Brain microvascular endothelial cell (primary cell): Measurements from ENCODE around the gene MRPS18A.

Experiments used
- DNase-seq: peaks from one replicate; pipeline ENCODE4 v3.0.0-alpha.2; 2020
- H3K27ac ChIP-seq: fragments of 250-450 bp; sonication (Bioruptor Pico); 2 replicates; pipeline ENCODE4 v1.5.1; 2020; ENCODE audit warnings: mild to moderate bottlenecking, moderate library complexity
- H3K27me3 ChIP-seq: fragments of 250-450 bp; sonication (Bioruptor Pico); replicated peaks from 2 replicates; pipeline ENCODE4 v1.5.1; 2020; ENCODE audit warnings: mild to moderate bottlenecking
- H3K36me3 ChIP-seq: fragments of 250-450 bp; sonication (Bioruptor Pico); replicated peaks from 2 replicates; pipeline ENCODE4 v1.5.1; 2020; ENCODE audit warnings: mild to moderate bottlenecking
- H3K4me3 ChIP-seq: 2 replicates; pipeline ENCODE4 v1.5.1; 2011; ENCODE audit warnings: low read depth, mild to moderate bottlenecking, control low read depth, low read length, moderate library complexity
- CTCF ChIP-seq: IDR thresholded peaks from 2 replicates; pipeline ENCODE4 v1.5.1; 2011; ENCODE audit warnings: low read depth, mild to moderate bottlenecking, moderate library complexity, low read length, control low read depth, inconsistent platforms; ENCODE audit errors: missing control alignments
- in situ Hi-C: cut with HindIII; loops from 2 replicates; pipeline ENCODE4 v1.10.0; 2017; ENCODE audit warnings: low sequenced_read_pairs, low pct_ligation_motif_present

MRPS18A gene

GRCh38 chr6:43699564-43700186 lies 12.1 kb upstream of the MRPS18A start:
- H3K36me3 ChIP-seq: no peaks in the 10 kb centered on the region
- no peak overlapping the region for H3K4me3 ChIP-seq
- in situ Hi-C loops: no loop called here
- TF ChIP-seq CTCF: no peak
- DNase-seq: peak; percentile 21
- no peak overlapping the region for H3K27ac ChIP-seq
- no peaks in the 10 kb centered on the region for H3K27me3 ChIP-seq

GRCh38 chr6:43698584-43699349 lies 11.2 kb upstream of the MRPS18A start:
- Histone ChIP-seq H3K27me3 (no peaks in the 10 kb centered on the region), H3K36me3 (no peaks in the 10 kb centered on the region), H3K4me3 (no peak overlapping the region), H3K27ac (no peak overlapping the region)
- TF ChIP-seq CTCF: no peak
- DNase-seq: peak; percentile 27
- in situ Hi-C loops: no loop called here

GRCh38 chr6:43697421-43697820 lies 9.8 kb upstream of the MRPS18A start:
- in situ Hi-C loops: no loop called here
- Histone ChIP-seq H3K27ac (no peak overlapping the region), H3K36me3 (no peaks in the 10 kb centered on the region), H3K4me3 (no peak overlapping the region), H3K27me3 (no peaks in the 10 kb centered on the region)
- DNase-seq: no peak
- no peak for TF ChIP-seq CTCF

GRCh38 chr6:43695967-43696291 lies 8.3 kb upstream of the MRPS18A start:
- no peak for DNase-seq
- Histone ChIP-seq H3K27ac (no peak overlapping the region), H3K36me3 (no peaks in the 10 kb centered on the region), H3K4me3 (no peak overlapping the region), H3K27me3 (no peaks in the 10 kb centered on the region)
- no peak for TF ChIP-seq CTCF
- in situ Hi-C loops: no loop called here

GRCh38 chr6:43695215-43695966 lies 7.8 kb upstream of the MRPS18A start:
- no peak overlapping the region for H3K27ac ChIP-seq
- no peaks in the 10 kb centered on the region for H3K36me3 ChIP-seq
- no peak overlapping the region for H3K4me3 ChIP-seq
- no peaks in the 10 kb centered on the region for H3K27me3 ChIP-seq
- no peak for DNase-seq
- no peak for TF ChIP-seq CTCF
- in situ Hi-C loops: no loop called here
